GM18498 (cell line): ENCODE measurements around the gene GRK3.
A peak's percentile ranks its signal among the peaks of the same experiment; 100 is the strongest.
"Not testable (repeated sequence)": the region's sequence is repeated elsewhere in the genome, so short reads cannot be mapped to it uniquely, and the experiment has no call there.

ENCODE experiments used
- ATAC-seq: cut with Tn5 transposase; IDR thresholded peaks from one replicate; pipeline ENCODE4 v1.9.1; 2021; ENCODE audit warnings: mild to moderate bottlenecking, moderate library complexity; ENCODE audit not compliant: unreplicated experiment

Gene GRK3

GRCh38 chr22:25570486-25570885, 6.0 kb downstream of the GRK3 start:
- no peak for ATAC-seq

- not testable (repeated sequence) for ATAC-seq
Observed at GRCh38 chr22:25571969-25572707, 7.7 kb downstream of the GRK3 start.

DNA sequence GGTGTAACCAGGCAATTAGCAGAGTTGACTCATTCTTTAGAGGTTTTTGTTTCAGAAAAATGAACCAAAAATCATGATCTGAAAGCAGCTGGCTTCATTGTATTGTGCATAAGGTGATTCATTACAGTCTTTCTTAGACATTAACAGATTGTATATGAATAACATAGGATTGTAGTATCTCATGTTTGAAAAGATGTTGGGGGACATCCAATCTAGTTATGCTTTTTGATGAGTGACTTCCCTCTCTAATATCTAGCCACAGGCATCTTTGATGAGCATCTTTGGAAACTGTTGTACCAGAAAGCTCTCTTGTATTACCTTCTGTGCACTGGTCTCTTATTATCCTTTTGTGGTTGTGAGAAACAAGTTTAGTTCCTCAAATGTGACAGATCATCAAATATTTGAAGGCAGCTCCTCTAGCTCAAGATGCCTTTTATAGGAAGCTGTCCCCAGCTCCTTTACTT, 8.3 kb downstream of the GRK3 start:
- peak; percentile 49 for ATAC-seq

DNA sequence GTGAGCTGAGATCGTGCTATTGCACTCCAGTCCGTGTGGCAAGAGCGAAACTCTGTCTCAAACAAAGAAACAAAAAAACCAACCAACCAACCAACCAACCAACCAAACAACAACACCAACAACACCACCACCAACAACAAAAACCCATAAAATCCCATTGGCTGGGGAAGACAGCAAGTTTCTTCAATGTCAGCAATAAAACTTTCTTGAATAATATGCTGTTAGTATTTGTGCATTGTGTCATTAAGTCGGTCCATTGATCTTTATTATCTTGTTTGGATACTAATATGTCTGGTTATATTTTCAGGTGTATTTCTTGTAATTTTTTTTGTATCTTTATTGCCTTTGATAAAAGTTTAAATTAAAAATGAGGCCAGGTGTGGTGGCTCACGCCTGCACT, 9.4 kb downstream of the GRK3 start:
- no peak for ATAC-seq

DNA sequence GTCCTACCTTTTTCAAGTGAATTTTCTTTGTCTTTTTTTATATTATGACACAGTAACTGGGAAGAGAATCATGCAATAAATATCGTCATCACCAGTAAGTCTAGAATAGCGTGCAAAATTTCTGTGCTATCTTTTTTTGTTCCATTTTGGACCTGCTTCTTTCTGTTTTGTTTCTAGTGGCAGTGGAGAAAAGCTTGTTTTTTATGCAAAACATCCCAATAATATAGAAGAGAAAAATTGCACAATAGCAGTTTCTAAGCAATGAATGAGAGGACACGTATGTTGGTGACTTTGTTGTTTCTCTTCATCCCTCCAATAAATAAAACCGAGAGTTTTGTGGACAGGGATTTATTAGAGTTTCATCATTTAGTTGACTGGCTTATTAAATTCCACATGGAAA, 10.3 kb downstream of the GRK3 start:
- no peak for ATAC-seq

DNA sequence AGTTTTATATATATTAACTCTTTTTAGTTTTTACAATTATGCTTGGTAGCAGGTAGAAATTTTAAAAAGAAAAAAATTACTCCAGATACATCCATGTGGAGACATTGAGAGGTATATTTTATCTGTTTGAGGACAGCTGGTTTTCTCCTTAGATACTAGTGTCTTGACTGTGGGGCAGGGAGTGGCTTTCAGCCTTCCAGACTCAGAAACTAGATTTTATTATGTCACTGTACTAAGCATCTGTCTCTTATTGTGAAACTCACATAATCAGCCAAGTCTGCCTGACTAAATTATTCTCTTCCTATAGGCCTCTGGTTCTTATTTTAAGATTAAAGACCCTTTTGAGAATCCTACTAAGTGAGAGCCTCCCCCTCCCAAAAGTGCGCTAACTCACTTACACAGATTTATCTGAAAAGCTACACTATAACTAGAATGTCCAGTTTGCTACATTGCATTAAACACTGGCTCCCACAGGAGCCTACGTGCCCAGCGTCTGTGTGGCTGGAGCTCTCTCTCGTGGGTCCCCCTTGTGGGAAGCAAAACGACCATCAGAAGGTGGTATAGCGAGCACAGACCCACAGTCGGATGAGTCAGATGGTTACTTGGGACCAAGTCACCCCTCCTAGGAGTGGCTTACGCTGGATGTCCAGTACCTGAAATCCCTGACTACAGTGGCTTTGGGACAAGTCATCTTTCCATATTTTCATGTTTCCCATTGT, 11.4 kb downstream of the GRK3 start:
- ATAC-seq = not testable (repeated sequence)

DNA sequence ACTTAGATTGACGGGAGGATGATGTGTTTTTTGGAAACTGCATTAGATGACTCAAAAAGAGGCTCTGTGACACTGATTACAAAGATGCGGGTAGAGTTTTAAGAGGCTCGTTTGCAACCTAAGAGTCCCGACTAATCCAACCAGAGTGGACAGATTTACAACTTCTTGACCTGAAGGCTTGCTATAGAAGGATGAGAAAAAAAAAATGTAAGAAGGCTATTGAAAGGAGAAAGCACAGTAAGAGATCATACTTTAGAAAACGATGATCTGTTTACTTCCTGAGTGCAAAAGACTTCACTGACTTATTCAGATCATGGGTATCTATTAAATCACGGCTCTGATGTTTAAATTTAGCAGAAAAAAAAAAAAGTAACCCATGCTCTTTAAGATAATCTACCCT, 17.0 kb downstream of the GRK3 start:
- not testable (repeated sequence) for ATAC-seq

DNA sequence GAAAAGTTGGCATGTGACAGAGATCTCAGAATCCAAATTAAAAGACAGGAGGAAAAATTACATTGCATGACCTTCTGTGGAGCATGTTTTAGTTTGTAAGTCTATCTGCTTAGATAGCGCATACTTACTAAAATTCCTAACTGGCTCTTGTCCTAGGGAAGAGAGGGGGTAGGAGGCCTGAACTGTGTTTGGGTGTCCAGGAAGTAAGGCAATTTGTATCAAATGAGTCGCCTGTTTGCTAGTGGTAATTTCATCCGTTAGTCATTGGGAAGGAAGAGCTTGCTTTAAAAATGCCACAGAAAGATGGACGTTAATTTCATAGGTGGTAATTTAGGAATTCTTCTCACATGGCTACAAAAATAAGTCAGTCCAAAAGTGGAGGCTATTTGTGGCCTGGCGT, 18.5 kb downstream of the GRK3 start:
- no peak for ATAC-seq

DNA sequence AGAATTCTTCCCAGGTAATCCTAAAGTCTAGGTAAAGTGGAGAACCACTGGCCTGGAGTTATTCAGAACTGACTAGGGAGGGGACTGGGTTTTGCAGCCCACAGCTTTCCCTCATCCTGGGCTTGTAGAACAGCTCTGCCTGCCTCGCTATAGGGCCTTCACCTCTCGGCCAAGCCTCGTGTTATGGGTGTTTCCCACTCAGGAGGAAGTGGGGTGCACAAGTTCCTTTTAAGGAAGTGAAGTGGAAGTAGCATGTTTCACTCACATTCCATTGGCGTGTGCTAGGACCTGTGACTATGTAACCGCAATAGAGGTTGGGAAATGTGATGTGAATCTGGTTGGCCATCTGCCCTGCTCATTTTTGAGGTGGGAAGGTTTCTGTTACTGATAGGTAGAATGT, 20.5 kb downstream of the GRK3 start:
- not testable (repeated sequence) for ATAC-seq

- not testable (repeated sequence) for ATAC-seq
Observed at GRCh38 chr22:25589664-25590063, 25.2 kb downstream of the GRK3 start.

- ATAC-seq = not testable (repeated sequence)
Observed at GRCh38 chr22:25593323-25593722, 28.8 kb downstream of the GRK3 start.

- no peak for ATAC-seq
Observed at GRCh38 chr22:25598609-25599008, 34.1 kb downstream of the GRK3 start.

- no peak for ATAC-seq
Observed at GRCh38 chr22:25602445-25602844, 38.0 kb downstream of the GRK3 start.

DNA sequence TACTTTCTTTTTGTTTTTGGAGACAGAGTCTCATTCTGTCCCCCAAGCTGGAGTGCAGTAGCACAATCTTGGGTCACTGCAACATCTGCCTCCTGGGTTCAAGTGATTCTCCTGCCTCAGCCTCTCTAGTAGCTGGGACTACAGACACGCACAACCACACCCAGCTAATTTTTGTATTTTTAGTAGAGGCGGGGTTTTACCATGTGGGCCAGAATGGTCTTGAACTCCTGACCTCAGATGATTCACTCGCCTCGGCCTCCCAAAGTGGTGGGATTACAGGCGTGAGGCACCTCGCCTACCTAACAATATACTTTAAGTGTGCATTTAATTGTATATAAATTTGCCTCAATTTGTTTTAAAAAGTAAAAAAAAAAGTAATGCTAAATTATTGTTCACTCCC, 38.4 kb downstream of the GRK3 start:
- ATAC-seq = no peak

GRCh38 chr22:25605146-25605545, 40.7 kb downstream of the GRK3 start:
- not testable (repeated sequence) for ATAC-seq

- not testable (repeated sequence) for ATAC-seq
Observed at GRCh38 chr22:25605565-25605964, 41.1 kb downstream of the GRK3 start.

GRCh38 chr22:25611284-25611683, 46.8 kb downstream of the GRK3 start:
- not testable (repeated sequence) for ATAC-seq

DNA sequence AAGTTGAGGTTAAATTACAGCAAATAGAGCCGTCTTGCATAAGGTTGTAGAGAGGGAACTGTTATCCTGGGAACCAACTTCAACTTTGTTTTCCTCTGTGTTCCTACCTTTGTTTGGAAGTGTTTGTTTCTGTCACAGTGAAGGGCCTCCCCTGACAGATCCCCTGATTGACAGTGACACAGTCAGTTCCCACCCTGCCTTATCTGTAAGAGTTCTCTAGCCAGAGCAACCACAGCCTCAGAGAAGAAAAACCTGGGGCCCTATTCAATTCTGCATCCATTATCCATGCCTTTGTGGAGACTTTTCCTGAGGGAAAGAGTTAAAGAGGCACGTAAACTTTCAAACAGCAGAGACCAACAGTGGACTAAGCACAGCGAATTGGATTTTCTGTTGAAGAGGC, 48.7 kb downstream of the GRK3 start:
- ATAC-seq = not testable (repeated sequence)

- ATAC-seq = not testable (repeated sequence)
Observed at GRCh38 chr22:25613558-25613957, 49.1 kb downstream of the GRK3 start.

DNA sequence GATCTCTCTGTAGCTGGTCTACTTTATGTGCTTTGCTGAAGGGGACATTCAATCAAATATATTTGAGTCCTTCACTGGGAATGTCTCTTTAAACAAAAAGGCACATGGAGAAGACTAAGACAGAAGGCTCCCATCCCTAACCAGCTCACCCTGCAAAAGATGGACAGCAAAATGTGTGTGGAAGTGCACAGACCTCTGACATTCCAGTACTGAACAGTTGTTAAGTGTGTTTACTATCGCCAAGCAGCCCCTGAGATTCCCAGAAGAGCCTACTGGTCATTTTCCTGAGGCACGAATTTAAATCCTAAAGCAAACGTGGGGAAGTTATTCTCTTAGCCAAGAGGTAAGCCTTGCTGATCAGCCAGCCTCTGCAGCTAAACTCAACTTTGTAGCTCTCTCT, 50.3 kb downstream of the GRK3 start:
- ATAC-seq = not testable (repeated sequence)

DNA sequence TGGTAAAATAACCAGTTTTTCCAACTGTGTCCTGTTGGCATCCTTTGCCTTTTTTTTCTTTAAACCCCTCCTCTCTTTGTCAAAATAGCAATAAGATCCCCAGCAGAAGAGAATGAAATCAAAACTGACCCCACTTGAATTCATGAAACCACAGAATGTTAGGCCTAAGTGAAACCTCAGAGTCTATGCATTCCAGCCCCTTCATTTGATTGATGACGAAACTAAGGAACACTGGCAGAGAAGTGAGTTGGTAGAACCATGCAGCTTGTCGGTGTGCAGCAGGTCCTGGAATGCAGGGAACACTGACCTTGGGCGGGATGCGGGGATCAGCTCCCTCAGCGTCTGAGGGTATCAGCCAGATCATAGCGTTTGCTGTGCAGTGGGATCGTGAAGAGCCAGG, 57.5 kb downstream of the GRK3 start:
- no peak for ATAC-seq

- ATAC-seq = peak; percentile 77
Observed at GRCh38 chr22:25623310-25623734, 58.8 kb downstream of the GRK3 start.
